ENCODE results near the gene SETX.

DNA sequence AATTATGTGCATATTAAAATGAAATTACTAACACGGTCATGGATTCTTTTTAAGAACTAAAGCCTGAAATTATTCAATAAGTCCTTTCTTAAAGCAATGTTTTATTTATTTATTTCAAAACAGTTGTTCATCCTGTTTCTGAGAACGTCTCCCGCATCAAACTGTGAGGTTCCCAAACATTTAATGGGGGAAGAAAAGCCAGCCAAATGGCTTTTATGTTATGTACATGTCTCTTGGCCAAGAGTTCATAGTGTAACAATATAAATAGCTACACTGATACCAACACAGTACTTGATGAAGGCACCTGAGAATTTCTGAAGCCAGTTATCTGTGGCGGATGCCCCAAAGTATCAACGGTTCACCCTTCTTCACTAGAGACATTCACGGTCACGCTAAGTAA is 36.2 kb upstream of the SETX start:
- TF ChIP-seq, protein P1, sequence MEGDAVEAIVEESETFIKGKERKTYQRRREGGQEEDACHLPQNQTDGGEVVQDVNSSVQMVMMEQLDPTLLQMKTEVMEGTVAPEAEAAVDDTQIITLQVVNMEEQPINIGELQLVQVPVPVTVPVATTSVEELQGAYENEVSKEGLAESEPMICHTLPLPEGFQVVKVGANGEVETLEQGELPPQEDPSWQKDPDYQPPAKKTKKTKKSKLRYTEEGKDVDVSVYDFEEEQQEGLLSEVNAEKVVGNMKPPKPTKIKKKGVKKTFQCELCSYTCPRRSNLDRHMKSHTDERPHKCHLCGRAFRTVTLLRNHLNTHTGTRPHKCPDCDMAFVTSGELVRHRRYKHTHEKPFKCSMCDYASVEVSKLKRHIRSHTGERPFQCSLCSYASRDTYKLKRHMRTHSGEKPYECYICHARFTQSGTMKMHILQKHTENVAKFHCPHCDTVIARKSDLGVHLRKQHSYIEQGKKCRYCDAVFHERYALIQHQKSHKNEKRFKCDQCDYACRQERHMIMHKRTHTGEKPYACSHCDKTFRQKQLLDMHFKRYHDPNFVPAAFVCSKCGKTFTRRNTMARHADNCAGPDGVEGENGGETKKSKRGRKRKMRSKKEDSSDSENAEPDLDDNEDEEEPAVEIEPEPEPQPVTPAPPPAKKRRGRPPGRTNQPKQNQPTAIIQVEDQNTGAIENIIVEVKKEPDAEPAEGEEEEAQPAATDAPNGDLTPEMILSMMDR (IDR thresholded peaks at IDR 0.05) = no peak
- TF ChIP-seq EZH2 (IDR thresholded peaks at IDR 0.05) = no peak
